Stimulated activated CD8-positive, alpha-beta memory T cell treated with anti-CD3 and anti-CD28 coated beads, Interleukin-2, amount 100 ng/mL, for 1 hour (primary cell): ENCODE results near the gene JMJD4.

ENCODE experiments used
- DNase-seq, 2 donors: peaks; one replicate each; pipeline ENCODE4 v3.0.0-alpha.2; 2020; ENCODE audit warnings: low read depth in 2 of 2

The JMJD4 gene

GRCh38 chr1:227749225-227749624, 14.1 kb upstream of the JMJD4 start:
- DNase-seq, result no peak

GRCh38 chr1:227748496-227749182, 13.5 kb upstream of the JMJD4 start:
- DNase-seq, result no peak

GRCh38 chr1:227747948-227748495, 12.9 kb upstream of the JMJD4 start:
- DNase-seq, result no peak

- no peak for DNase-seq
Measured at GRCh38 chr1:227747382-227747781, 12.3 kb upstream of the JMJD4 start.

GRCh38 chr1:227746676-227747075, 11.6 kb upstream of the JMJD4 start:
- DNase-seq, result no peak

GRCh38 chr1:227745568-227746265, 10.6 kb upstream of the JMJD4 start:
- DNase-seq, result no peak

GRCh38 chr1:227744668-227745067, 9.6 kb upstream of the JMJD4 start:
- no peak for DNase-seq

- no peak for DNase-seq
Measured at GRCh38 chr1:227742738-227743715, 7.9 kb upstream of the JMJD4 start.

GRCh38 chr1:227741166-227741870, 6.2 kb upstream of the JMJD4 start:
- DNase-seq, result no peak

GRCh38 chr1:227740401-227740960, 5.4 kb upstream of the JMJD4 start:
- no peak for DNase-seq

- DNase-seq, result no peak
Measured at GRCh38 chr1:227739636-227740035, 4.5 kb upstream of the JMJD4 start.

- no peak for DNase-seq
Measured at GRCh38 chr1:227738820-227739219, 3.7 kb upstream of the JMJD4 start.

GRCh38 chr1:227736814-227737432, 1.8 kb upstream of the JMJD4 start:
- DNase-seq, result no peak

GRCh38 chr1:227735539-227736285, 610 bp upstream of the JMJD4 start:
- no peak for DNase-seq

- no peak for DNase-seq
Measured at GRCh38 chr1:227734546-227734855, 601 bp downstream of the JMJD4 start.

- DNase-seq, result no peak
Measured at GRCh38 chr1:227733751-227734545, 1.2 kb downstream of the JMJD4 start.

GRCh38 chr1:227733309-227733705, 1.8 kb downstream of the JMJD4 start:
- DNase-seq, result no peak

GRCh38 chr1:227732586-227733308, 2.4 kb downstream of the JMJD4 start:
- DNase-seq, result no peak
